Measurements from ENCODE around the gene TMPRSS9.
"Not testable (repeated sequence)": the region's sequence is repeated elsewhere in the genome, so short reads cannot be mapped to it uniquely, and the experiment has no call there.

Gene TMPRSS9

GRCh38 chr19:2342656-2343288 lies 17.3 kb upstream of the TMPRSS9 start:
- no peak for DNase-seq (ENCODE audit: low read depth in 3 of 3)

GRCh38 chr19:2343289-2343982 lies 16.6 kb upstream of the TMPRSS9 start:
- DNase-seq (ENCODE audit: low read depth in 3 of 3) = no peak

GRCh38 chr19:2344381-2344870 lies 15.6 kb upstream of the TMPRSS9 start:
- no peak for DNase-seq (ENCODE audit: low read depth in 3 of 3)

- no peak for DNase-seq (ENCODE audit: low read depth in 3 of 3)
These were observed 15.0 kb upstream of the TMPRSS9 start for GRCh38 chr19:2345076-2345475.

GRCh38 chr19:2345794-2346663 lies 14.0 kb upstream of the TMPRSS9 start:
- DNase-seq (ENCODE audit: low read depth in 3 of 3) = no peak

GRCh38 chr19:2349818-2350217 lies 10.2 kb upstream of the TMPRSS9 start:
- not testable (repeated sequence) for DNase-seq (ENCODE audit: low read depth in 3 of 3)

- no peak for DNase-seq (ENCODE audit: low read depth in 3 of 3)
These were observed 9.4 kb upstream of the TMPRSS9 start for GRCh38 chr19:2350656-2351055.

- no peak for DNase-seq (ENCODE audit: low read depth in 3 of 3)
These were observed 8.5 kb upstream of the TMPRSS9 start for GRCh38 chr19:2351591-2351990.

GRCh38 chr19:2352121-2352520 lies 7.9 kb upstream of the TMPRSS9 start:
- DNase-seq (ENCODE audit: low read depth in 3 of 3) = no peak

GRCh38 chr19:2353159-2353886 lies 6.7 kb upstream of the TMPRSS9 start:
- no peak for DNase-seq (ENCODE audit: low read depth in 3 of 3)

- DNase-seq (ENCODE audit: low read depth in 3 of 3) = no peak
These were observed 6.0 kb upstream of the TMPRSS9 start for GRCh38 chr19:2353887-2354592.

- no peak for DNase-seq (ENCODE audit: low read depth in 3 of 3)
These were observed 5.4 kb upstream of the TMPRSS9 start for GRCh38 chr19:2354670-2355069.

- no peak for DNase-seq (ENCODE audit: low read depth in 3 of 3)
These were observed 4.7 kb upstream of the TMPRSS9 start for GRCh38 chr19:2355168-2356035.

GRCh38 chr19:2356036-2356646 lies 3.9 kb upstream of the TMPRSS9 start:
- no peak for DNase-seq (ENCODE audit: low read depth in 3 of 3)

GRCh38 chr19:2357279-2358206 lies 2.5 kb upstream of the TMPRSS9 start:
- no peak for DNase-seq (ENCODE audit: low read depth in 3 of 3)

- DNase-seq (ENCODE audit: low read depth in 3 of 3) = no peak
These were observed 1.4 kb upstream of the TMPRSS9 start for GRCh38 chr19:2358548-2359173.

- DNase-seq (ENCODE audit: low read depth in 3 of 3) = no peak
These were observed 768 bp downstream of the TMPRSS9 start for GRCh38 chr19:2360833-2361232.

Measured in stimulated activated CD4-positive, alpha-beta T cell treated with anti-CD3 and anti-CD28 coated beads, TNF-alpha, amount 100 ng/mL, for 4 hours (primary cell).